Esophagus muscularis mucosa (tissue), 4 donors: ENCODE measurements around the gene PLA2G2A.

Experiments
- EP300 ChIP-seq: sonication (generic); formaldehyde crosslinking; IDR thresholded peaks from one replicate; pipeline ENCODE4 v1.6.1; 2017; ENCODE audit warnings: antibody characterized with exemption
- POLR2A ChIP-seq: fragments of 450-650 bp; IDR thresholded peaks from one replicate; pipeline ENCODE4 v1.6.1; 2017; ENCODE audit warnings: antibody characterized with exemption, moderate library complexity, mild to moderate bottlenecking, low read depth
- TF ChIP-seq, protein P1 (sequence below), 3 experiments: fragments of 200-600 bp in 2 of 3; fragments of 450-650 bp in 1 of 3; sonication (generic) in 2 of 3; IDR thresholded peaks; one replicate each; pipeline ENCODE4 v1.5.1; 2017 to 2019; ENCODE audit warnings: antibody characterized with exemption in 3 of 3, mild to moderate bottlenecking in 2 of 3, moderate library complexity in 1 of 3

DNA sequence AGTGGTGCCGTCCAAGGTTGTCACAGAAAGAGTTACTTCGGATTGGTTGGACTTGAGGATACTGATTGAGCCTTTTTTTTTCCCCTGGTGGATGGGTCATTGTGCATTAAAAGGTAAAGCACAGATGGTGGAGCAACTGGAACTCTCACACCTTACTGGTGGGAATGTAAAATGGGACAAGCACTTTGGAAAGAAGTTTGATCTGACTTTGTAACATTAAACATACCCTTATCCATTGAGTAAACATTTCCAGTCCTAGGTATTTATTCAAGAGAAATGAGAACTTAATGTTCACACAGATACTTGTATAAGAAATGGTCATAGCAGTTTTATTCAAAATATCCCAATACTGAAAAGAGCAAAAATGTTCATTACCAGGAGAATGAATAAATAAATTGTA is 14.9 kb downstream of the PLA2G2A start:
- TF ChIP-seq, protein P1, sequence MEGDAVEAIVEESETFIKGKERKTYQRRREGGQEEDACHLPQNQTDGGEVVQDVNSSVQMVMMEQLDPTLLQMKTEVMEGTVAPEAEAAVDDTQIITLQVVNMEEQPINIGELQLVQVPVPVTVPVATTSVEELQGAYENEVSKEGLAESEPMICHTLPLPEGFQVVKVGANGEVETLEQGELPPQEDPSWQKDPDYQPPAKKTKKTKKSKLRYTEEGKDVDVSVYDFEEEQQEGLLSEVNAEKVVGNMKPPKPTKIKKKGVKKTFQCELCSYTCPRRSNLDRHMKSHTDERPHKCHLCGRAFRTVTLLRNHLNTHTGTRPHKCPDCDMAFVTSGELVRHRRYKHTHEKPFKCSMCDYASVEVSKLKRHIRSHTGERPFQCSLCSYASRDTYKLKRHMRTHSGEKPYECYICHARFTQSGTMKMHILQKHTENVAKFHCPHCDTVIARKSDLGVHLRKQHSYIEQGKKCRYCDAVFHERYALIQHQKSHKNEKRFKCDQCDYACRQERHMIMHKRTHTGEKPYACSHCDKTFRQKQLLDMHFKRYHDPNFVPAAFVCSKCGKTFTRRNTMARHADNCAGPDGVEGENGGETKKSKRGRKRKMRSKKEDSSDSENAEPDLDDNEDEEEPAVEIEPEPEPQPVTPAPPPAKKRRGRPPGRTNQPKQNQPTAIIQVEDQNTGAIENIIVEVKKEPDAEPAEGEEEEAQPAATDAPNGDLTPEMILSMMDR (IDR thresholded peaks at IDR 0.05), result no peak
- TF ChIP-seq EP300 (no peak), POLR2A (no peak)
